CD4-positive, alpha-beta T cell treated with Interferon gamma for 1 hour (primary cell): ENCODE measurements around the gene PRR30.

ENCODE experiments used
- DNase-seq: peaks from one replicate; pipeline ENCODE4 v3.0.0-alpha.2; 2020

PRR30 gene

GRCh38 chr2:27152796-27153464 is 13.7 kb upstream of the PRR30 start:
- no peak for DNase-seq

- DNase-seq, result no peak
Observed at GRCh38 chr2:27152102-27152795, 13.0 kb upstream of the PRR30 start.

GRCh38 chr2:27150639-27151230 is 11.5 kb upstream of the PRR30 start:
- DNase-seq, result no peak

GRCh38 chr2:27149570-27150405 is 10.6 kb upstream of the PRR30 start:
- DNase-seq, result no peak

GRCh38 chr2:27148801-27149439 is 9.7 kb upstream of the PRR30 start, which contains the start of gene TCF23:
Gene TCF23, plus strand, starts transcription at chr2:27149004. Its CDS starts 130 bp downstream, at chr2:27149134.
- DNase-seq, result no peak

- no peak for DNase-seq
Observed at GRCh38 chr2:27147935-27148334, 8.7 kb upstream of the PRR30 start.

GRCh38 chr2:27145682-27146081 is 6.5 kb upstream of the PRR30 start:
- DNase-seq, result no peak

GRCh38 chr2:27143285-27143684 is 4.1 kb upstream of the PRR30 start:
- no peak for DNase-seq

- no peak for DNase-seq
Observed at GRCh38 chr2:27138111-27138510, 1.1 kb downstream of the PRR30 start.

GRCh38 chr2:27137322-27137935 is 1.8 kb downstream of the PRR30 start:
- DNase-seq, result no peak

GRCh38 chr2:27136751-27137150 is 2.5 kb downstream of the PRR30 start:
- DNase-seq, result no peak

- no peak for DNase-seq
Observed at GRCh38 chr2:27135478-27135955, 3.7 kb downstream of the PRR30 start.

- DNase-seq, result no peak
Observed at GRCh38 chr2:27134781-27135477, 4.3 kb downstream of the PRR30 start.

GRCh38 chr2:27133905-27134780 is 5.1 kb downstream of the PRR30 start, which contains the start of gene PREB:
Gene PREB, minus strand, starts transcription at chr2:27134636. Its CDS starts 215 bp downstream, at chr2:27134421.
- DNase-seq, result peak; percentile 97

- no peak for DNase-seq
Observed at GRCh38 chr2:27133195-27133875, 5.9 kb downstream of the PRR30 start.

- DNase-seq, result no peak
Observed at GRCh38 chr2:27131429-27131828, 7.8 kb downstream of the PRR30 start.

GRCh38 chr2:27130396-27130795 is 8.8 kb downstream of the PRR30 start:
- no peak for DNase-seq

GRCh38 chr2:27128668-27129571 is 10.3 kb downstream of the PRR30 start:
- no peak for DNase-seq
